Myocyte (in vitro differentiated cells): ENCODE results near the gene AGRN. TPM values are rescaled to one million over a fixed set of nuclear protein-coding genes. Genes with fewer than 3 reads are reported as not detected.

Experiments
- total RNA-seq: library from RNA; depleted of rRNA; stranded (reverse); fragments of >200 nt; gene quantifications from 2 replicates; pipeline ENCODE4 v1.2.3, GENCODE V29; 2014

The AGRN gene
- total RNA-seq, 1 donor from 2014 or later, result 108 TPM

Other genes with a start within 250 kb of the AGRN start
- gene SAMD11, start 96.2 kb upstream of the AGRN start, total RNA-seq, result 0.86 and 1.4 TPM in 2 replicates
- gene NOC2L, start 60.9 kb upstream of the AGRN start, total RNA-seq, result 70.2 and 71.9 TPM in 2 replicates
- 5.6 and 13.6 TPM in 2 replicates for gene KLHL17, start 59.5 kb upstream of the AGRN start, total RNA-seq
- 0.24 TPM in 1 of 2 replicates, not detected in the other for gene PLEKHN1, start 53.6 kb upstream of the AGRN start, total RNA-seq
- gene PERM1, start 38.0 kb upstream of the AGRN start, total RNA-seq, result 1.4 TPM in 1 of 2 replicates, not detected in the other
- 45.8 and 63.9 TPM in 2 replicates for gene HES4, start 20.0 kb upstream of the AGRN start, total RNA-seq
- gene ISG15, start 6.6 kb upstream of the AGRN start, total RNA-seq, result 103 and 148 TPM in 2 replicates
- gene RNF223, start 54.2 kb downstream of the AGRN start, total RNA-seq, result 0.05 and 0.83 TPM in 2 replicates
- gene C1orf159, start 96.0 kb downstream of the AGRN start, total RNA-seq, result 10.0 and 11.7 TPM in 2 replicates
- gene TTLL10, start 153.8 kb downstream of the AGRN start, total RNA-seq, result not detected in 2 replicates
- 0.47 TPM in 1 of 2 replicates, not detected in the other for gene TNFRSF18, start 186.5 kb downstream of the AGRN start, total RNA-seq
- gene TNFRSF4, start 194.0 kb downstream of the AGRN start, total RNA-seq, result not detected in 2 replicates
- gene SDF4, start 211.9 kb downstream of the AGRN start, total RNA-seq, result 142 and 150 TPM in 2 replicates
- 61.8 and 68.1 TPM in 2 replicates for gene B3GALT6, start 212.1 kb downstream of the AGRN start, total RNA-seq
- gene C1QTNF12, start 226.6 kb downstream of the AGRN start, total RNA-seq, result 1.2 TPM in 1 of 2 replicates, not detected in the other